ENCODE data around the gene PDLIM5. TPM values are rescaled to one million over a fixed set of nuclear protein-coding genes. Genes with fewer than 3 reads are reported as not detected.

PDLIM5 gene
- total and polyA plus RNA-seq, 2 of the 8 experiments (the other 6 are each of a cell fraction or from before 2014, with no cell fraction given), result 37.3 to 62.1 TPM

DNA sequence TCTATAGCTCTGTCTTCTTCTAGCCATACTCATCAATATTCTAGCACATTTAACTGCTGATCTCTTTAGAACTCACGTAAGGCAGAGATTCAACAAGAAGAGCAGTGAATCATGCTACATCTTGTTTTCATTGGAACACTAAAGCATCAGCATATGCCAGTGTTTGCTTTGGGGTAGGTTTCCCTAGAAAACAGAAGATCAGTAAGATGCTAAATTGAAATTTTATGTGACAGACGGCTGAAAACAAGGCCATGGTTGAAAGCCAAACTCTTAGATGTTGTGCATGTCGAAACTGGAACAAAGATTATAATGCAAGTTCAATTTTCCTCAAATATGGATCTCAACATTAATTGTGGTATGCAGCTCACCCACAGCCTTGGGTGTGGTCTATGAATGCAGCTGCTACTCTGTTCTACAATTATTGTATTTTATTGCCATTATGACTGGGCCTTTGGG lies 107.6 kb downstream of the PDLIM5 start:
- Histone ChIP-seq H2BK20ac (ENCODE audit: low read length) (no peak overlapping the region), H2AFZ (ENCODE audit: low read length) (no peak overlapping the region), H2BK120ac (replicated peaks; ENCODE audit: low read depth, low read length) (no peak overlapping the region), H4K8ac (ENCODE audit: extremely low read depth, insufficient read depth, low read length) (no peak overlapping the region), H3K56ac (replicated peaks; ENCODE audit: insufficient read length, low read depth, low read length) (no peak overlapping the region), H3K14ac (ENCODE audit: insufficient read length) (no peak overlapping the region), H3K4me3 (ENCODE audit: extremely low read depth in 1 of 4, insufficient read depth in 2 of 4, low read depth in 3 of 4, low read length in 4 of 4) (no peak overlapping the region), H3K23me2 (ENCODE audit: low read depth, low read length) (no peaks in the 10 kb centered on the region), H4K20me1 (replicated peaks in 1 of 2; ENCODE audit: control insufficient read depth in 1 of 2, insufficient read depth in 2 of 2, low read length in 2 of 2) (no peaks in the 10 kb centered on the region), H3K4me2 (ENCODE audit: insufficient read depth in 1 of 2, low read depth in 2 of 2, low read length in 2 of 2) (no peak overlapping the region), H3K27me3 (replicated peaks in 1 of 4; ENCODE audit: control insufficient read depth in 3 of 4, extremely low read depth in 1 of 4, insufficient read depth in 3 of 4, low read length in 3 of 4) (no peaks in the 10 kb centered on the region), H3K27ac (ENCODE audit: low read depth, low read length) (no peak overlapping the region), H3K79me1 (ENCODE audit: low read depth, low read length) (no peaks in the 10 kb centered on the region), H3K79me2 (ENCODE audit: control insufficient read depth in 1 of 2, insufficient read depth in 2 of 2, low read length in 2 of 2) (peaks cover 0 to 5% of the 10 kb centered on the region in 2 experiments; a peak in 1 of 4 replicates), H3K9ac (replicated peaks in 1 of 4; ENCODE audit: extremely low read depth in 1 of 4, low read depth in 3 of 4, low read length in 3 of 4) (no peak overlapping the region), H3K4ac (replicated peaks; ENCODE audit: insufficient read length, low read depth, low read length) (no peak overlapping the region), H2AK5ac (ENCODE audit: low read depth, low read length) (no peak overlapping the region), H3K4me1 (replicated peaks in 1 of 4; ENCODE audit: control insufficient read depth in 3 of 4, insufficient read depth in 4 of 4, low read length in 3 of 4) (no peaks in the 10 kb centered on the region), H2BK15ac (ENCODE audit: low read length) (no peak overlapping the region), H2BK5ac (ENCODE audit: low read depth, low read length) (no peak overlapping the region), H3K23ac (ENCODE audit: insufficient read length) (no peak overlapping the region), H4K5ac (ENCODE audit: insufficient read length, low read depth, low read length) (no peak overlapping the region), H3K18ac (ENCODE audit: extremely low read depth, low read length) (no peak overlapping the region), H2BK12ac (ENCODE audit: low read depth, low read length) (no peak overlapping the region), H3K9me3 (ENCODE audit: insufficient read depth in 2 of 2, low read depth in 1 of 2, low read length in 1 of 2) (no peaks in the 10 kb centered on the region), H3K36me3 (ENCODE audit: control insufficient read depth in 2 of 4, insufficient read depth in 4 of 4, low read length in 3 of 4) (no peaks in the 10 kb centered on the region), H4K91ac (replicated peaks; ENCODE audit: insufficient read length, low read length) (no peak overlapping the region)
- WGBS, 2 experiments (ENCODE audit: extremely low coverage in 1 of 2, insufficient coverage in 1 of 2, insufficient read length in 1 of 2, insufficient replicate concordance in 2 of 2, low coverage in 1 of 2, low lambda C conversion rate in 2 of 2, missing lambda C conversion rate in 1 of 2), result 92% methylated on average over 3 of the region's 3 CpGs; no CpG with 5 or more reads in 1 of the 2 experiments
- no peak for FAIRE-seq
- ChIA-PET CTCF (ENCODE audit: partially characterized antibody) (interaction anchor here (3.1 kb wide), 1 partner anchor 152 kb away, joined by 11 read pairs; no protein-coding TSS in a partner anchor), POLR2A (ENCODE audit: partially characterized antibody) (no interaction called here)
- no peak for DNase-seq (ENCODE audit: low read depth in 1 of 2, low spot score in 2 of 2)
- no peak for TF ChIP-seq BRCA1 (IDR thresholded peaks at IDR 0.05; ENCODE audit: low read depth, low read length)
- TF ChIP-seq CHD2 (IDR thresholded peaks at IDR 0.05; ENCODE audit: low read length), result no peak
- TF ChIP-seq TBP (IDR thresholded peaks at IDR 0.05; ENCODE audit: low read depth, low read length), result no peak
- no peak for TF ChIP-seq SIX5 (IDR thresholded peaks at IDR 0.05; ENCODE audit: low read depth, low read length)
- TF ChIP-seq FOSL1 (IDR thresholded peaks at IDR 0.05; ENCODE audit: insufficient read depth, low read depth, low read length), result no peak
- TF ChIP-seq KDM1A (IDR thresholded peaks at IDR 0.05; ENCODE audit: borderline replicate concordance, low read length), result no peak
- TF ChIP-seq, protein P1, sequence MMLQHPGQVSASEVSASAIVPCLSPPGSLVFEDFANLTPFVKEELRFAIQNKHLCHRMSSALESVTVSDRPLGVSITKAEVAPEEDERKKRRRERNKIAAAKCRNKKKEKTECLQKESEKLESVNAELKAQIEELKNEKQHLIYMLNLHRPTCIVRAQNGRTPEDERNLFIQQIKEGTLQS (IDR thresholded peaks at IDR 0.05; ENCODE audit: insufficient read depth, low read depth, low read length), result no peak
- TF ChIP-seq CREB1 (IDR thresholded peaks at IDR 0.05), result no peak
- TF ChIP-seq, protein P2, sequence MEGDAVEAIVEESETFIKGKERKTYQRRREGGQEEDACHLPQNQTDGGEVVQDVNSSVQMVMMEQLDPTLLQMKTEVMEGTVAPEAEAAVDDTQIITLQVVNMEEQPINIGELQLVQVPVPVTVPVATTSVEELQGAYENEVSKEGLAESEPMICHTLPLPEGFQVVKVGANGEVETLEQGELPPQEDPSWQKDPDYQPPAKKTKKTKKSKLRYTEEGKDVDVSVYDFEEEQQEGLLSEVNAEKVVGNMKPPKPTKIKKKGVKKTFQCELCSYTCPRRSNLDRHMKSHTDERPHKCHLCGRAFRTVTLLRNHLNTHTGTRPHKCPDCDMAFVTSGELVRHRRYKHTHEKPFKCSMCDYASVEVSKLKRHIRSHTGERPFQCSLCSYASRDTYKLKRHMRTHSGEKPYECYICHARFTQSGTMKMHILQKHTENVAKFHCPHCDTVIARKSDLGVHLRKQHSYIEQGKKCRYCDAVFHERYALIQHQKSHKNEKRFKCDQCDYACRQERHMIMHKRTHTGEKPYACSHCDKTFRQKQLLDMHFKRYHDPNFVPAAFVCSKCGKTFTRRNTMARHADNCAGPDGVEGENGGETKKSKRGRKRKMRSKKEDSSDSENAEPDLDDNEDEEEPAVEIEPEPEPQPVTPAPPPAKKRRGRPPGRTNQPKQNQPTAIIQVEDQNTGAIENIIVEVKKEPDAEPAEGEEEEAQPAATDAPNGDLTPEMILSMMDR (IDR thresholded peaks at IDR 0.05; ENCODE audit: control extremely low read depth in 1 of 3, insufficient read depth in 1 of 3, low read depth in 1 of 3, low read length in 3 of 3), result no peak
- TF ChIP-seq MAFK (IDR thresholded peaks at IDR 0.05; ENCODE audit: low read depth, low read length), result no peak
- no peak for TF ChIP-seq CTBP2 (IDR thresholded peaks at IDR 0.05; ENCODE audit: borderline replicate concordance, insufficient read depth, insufficient read length, low read length)
- TF ChIP-seq BCL11A (IDR thresholded peaks at IDR 0.05; ENCODE audit: low read depth in 2 of 2, low read length in 2 of 2), result no peak

Data from H1 (cell line).